Measurements from ENCODE around the gene LAMC2.
A peak's percentile ranks its signal among the peaks of the same experiment; 100 is the strongest.

LAMC2 gene

GRCh38 chr1:183255073-183255472 lies 69.0 kb downstream of the LAMC2 start:
- DNase-seq (ENCODE audit: low read depth, low spot score) = no peak
- in situ Hi-C loops (cut with HindIII; ENCODE audit: low sequenced_read_pairs) = no loop called here
- no peak overlapping the region for H3K4me3 ChIP-seq (ENCODE audit: low read depth, low read length)
- no peak for TF ChIP-seq CTCF (IDR thresholded peaks at IDR 0.05; ENCODE audit: low read depth, low read length)

GRCh38 chr1:183259924-183260323 lies 73.9 kb downstream of the LAMC2 start:
- in situ Hi-C loops (cut with HindIII; ENCODE audit: low sequenced_read_pairs) = no loop called here
- no peak overlapping the region for H3K4me3 ChIP-seq (ENCODE audit: low read depth, low read length)
- no peak for TF ChIP-seq CTCF (IDR thresholded peaks at IDR 0.05; ENCODE audit: low read depth, low read length)
- no peak for DNase-seq (ENCODE audit: low read depth, low spot score)

GRCh38 chr1:183262628-183263200 lies 76.7 kb downstream of the LAMC2 start:
- no peak for DNase-seq (ENCODE audit: low read depth, low spot score)
- no peak overlapping the region for H3K4me3 ChIP-seq (ENCODE audit: low read depth, low read length)
- in situ Hi-C loops (cut with HindIII; ENCODE audit: low sequenced_read_pairs) = no loop called here
- no peak for TF ChIP-seq CTCF (IDR thresholded peaks at IDR 0.05; ENCODE audit: low read depth, low read length)

- TF ChIP-seq CTCF (IDR thresholded peaks at IDR 0.05; ENCODE audit: low read depth, low read length) = no peak
- no peak overlapping the region for H3K4me3 ChIP-seq (ENCODE audit: low read depth, low read length)
- in situ Hi-C loops (cut with HindIII; ENCODE audit: low sequenced_read_pairs) = no loop called here
- no peak for DNase-seq (ENCODE audit: low read depth, low spot score)
Measured at GRCh38 chr1:183263886-183264602, 78.0 kb downstream of the LAMC2 start.

GRCh38 chr1:183267646-183268431 lies 81.8 kb downstream of the LAMC2 start:
- in situ Hi-C loops (cut with HindIII; ENCODE audit: low sequenced_read_pairs) = no loop called here

More at GRCh38 chr1:183267646-183268431, 81.8 kb downstream of the LAMC2 start:
- no peak for TF ChIP-seq CTCF (IDR thresholded peaks at IDR 0.05; ENCODE audit: low read depth, low read length)
- no peak overlapping the region for H3K4me3 ChIP-seq (ENCODE audit: low read depth, low read length)
- peak; percentile 69 for DNase-seq (ENCODE audit: low read depth, low spot score)

Data from astrocyte of the spinal cord (primary cell).